GM18867 (cell line): ENCODE measurements around the gene KLHL1.

Experiments used
- ATAC-seq: cut with Tn5 transposase; IDR thresholded peaks from one replicate; pipeline ENCODE4 v1.9.1; 2021; ENCODE audit warnings: mild to moderate bottlenecking, moderate library complexity; ENCODE audit not compliant: unreplicated experiment

The KLHL1 gene

DNA sequence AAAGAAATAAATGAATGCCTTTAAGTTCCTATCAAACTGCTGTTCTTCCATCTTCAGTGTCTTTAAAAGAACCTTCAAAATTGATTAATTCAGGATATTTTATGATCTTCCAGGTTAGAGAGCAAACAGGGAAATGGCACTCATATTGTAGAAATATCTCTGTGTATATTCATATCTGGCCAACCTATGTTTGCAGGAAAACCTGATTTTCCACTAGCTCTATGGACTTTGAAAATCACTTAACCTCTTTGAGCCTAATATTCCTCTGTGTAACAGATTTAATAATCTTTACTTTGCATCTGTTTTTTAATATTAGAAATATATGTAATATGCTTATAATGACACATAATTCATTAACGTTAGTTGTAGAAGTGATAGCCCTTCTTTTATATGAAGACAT, 228.3 kb downstream of the KLHL1 start:
- ATAC-seq: no peak

- no peak for ATAC-seq
Observed at GRCh38 chr13:69872321-69873047, 235.8 kb downstream of the KLHL1 start.

DNA sequence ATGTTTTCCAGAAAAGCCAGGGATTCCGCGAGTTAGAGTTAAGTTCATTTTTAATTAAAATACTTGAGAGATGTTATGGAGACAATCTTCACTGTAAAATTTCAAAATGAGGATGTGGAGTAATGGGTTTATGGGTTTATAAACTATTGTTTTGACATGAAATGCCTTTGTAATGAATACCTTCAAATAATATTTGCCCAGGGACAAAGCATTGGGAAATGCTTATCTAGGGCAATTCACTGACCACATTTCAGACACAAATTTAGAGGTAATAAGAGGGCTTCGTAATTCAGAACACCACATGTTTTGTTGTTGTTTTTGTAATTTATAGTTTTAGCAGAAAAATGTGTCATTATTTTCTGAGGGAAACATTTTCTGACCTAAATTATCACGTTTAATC, 241.7 kb downstream of the KLHL1 start:
- ATAC-seq: no peak

DNA sequence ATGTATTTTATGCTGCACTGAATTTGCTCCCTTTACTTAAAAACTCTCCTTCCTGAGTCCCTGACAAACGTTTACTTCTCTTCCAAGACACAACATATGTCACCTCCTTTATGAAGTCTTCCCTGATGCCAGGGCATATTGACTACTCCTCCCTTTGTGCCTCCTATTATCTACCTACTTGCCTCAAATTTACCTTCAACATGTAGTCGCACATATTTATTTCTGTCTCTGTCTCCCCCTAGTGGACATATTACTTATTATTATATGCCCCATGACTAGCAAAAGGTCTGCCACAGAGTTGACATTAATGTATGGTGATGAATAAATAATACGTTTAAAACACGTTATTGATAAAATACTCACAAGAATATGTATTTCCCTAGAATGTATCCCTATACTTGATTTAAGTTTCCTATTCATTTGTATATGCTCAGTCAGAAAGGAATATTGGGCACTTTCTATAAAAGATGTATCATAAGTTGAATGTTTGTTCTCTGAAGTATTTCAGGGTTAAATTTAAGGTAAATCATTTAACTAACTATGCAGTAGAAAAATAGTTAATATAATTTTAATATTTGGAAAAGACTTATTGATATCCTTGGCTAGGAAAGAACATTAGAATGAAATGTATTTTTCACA, 250.9 kb downstream of the KLHL1 start:
- ATAC-seq: peak; percentile 91

DNA sequence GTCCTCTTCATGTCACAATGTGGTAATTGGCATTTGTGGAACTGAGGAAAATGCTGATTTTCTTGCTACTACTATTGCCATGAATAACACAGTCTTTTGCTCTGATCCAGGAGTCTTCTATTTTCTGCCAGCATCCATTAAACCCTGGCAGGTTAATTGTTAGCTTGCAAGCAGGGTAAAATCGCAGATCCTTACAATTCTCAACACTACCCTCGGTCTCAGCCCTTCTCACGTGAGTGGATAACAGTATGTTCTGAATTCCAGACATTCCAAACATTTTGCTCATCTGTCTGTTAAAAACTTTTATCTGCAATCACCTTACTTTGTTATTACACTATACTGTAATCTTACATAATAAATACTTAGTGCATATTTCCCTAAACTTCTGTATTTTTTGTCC, 251.9 kb downstream of the KLHL1 start:
- no peak for ATAC-seq

DNA sequence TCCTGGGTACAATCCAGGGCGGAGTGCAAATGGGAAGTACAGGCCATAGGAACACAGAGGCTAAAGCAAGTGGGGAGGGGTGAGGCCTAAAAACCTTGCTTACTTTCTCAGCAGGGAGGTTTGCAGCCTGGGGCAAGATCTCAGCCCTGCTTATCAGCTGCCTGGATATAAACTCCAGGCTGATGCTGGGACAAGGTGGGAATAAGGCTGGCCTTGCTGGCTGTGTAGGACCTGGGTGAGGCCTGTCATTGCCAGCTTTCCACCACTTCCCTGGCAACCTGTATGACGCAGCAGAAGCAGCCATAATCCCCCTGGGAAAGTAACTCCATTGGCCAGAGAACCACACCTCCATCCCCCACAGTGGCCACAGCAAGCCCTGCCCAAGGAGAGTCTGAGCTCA, 279.7 kb downstream of the KLHL1 start:
- no peak for ATAC-seq

GRCh38 chr13:69820180-69820579, 288.1 kb downstream of the KLHL1 start:
- no peak for ATAC-seq

- ATAC-seq: no peak
Observed at GRCh38 chr13:69817333-69817869, 290.9 kb downstream of the KLHL1 start.

DNA sequence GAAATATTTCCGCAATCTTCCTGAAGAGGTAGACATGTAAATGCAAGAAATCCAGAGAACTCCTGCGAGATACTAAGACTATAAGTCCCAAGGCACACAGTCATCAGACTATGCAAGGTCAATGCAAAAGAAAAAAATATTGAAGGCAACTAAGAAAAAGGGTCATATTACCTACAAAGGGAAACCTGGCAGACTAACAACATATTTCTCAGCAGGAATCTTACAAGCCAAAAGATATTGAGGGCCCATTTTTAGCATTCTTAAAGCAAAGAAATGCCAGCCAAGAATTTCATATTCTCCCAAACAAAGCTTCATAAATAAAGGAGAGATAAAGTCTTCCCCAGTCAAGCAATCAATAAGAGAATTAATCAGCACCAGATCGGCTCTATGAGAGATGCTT, 299.1 kb downstream of the KLHL1 start:
- ATAC-seq: no peak

DNA sequence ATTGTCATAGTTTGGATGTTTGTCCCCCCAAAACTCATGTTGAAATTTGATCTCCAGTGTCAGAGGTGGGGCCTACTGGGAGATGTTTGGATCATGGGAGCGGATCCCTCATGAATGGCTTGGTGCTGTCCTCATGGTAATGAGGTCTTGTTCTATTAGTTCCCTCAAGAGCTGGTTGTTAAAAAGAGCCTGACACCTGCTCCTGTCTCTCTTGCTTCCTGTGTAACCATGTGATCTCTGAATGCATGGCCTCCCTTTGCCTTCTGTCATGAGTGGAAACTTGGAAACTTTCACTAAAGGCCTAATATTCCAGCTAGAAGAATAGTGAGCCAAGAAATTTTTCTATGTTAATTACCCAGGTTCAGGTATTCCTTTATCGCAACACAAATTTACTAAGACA, 312.0 kb downstream of the KLHL1 start:
- no peak for ATAC-seq

GRCh38 chr13:69793783-69794453, 314.3 kb downstream of the KLHL1 start:
- no peak for ATAC-seq

DNA sequence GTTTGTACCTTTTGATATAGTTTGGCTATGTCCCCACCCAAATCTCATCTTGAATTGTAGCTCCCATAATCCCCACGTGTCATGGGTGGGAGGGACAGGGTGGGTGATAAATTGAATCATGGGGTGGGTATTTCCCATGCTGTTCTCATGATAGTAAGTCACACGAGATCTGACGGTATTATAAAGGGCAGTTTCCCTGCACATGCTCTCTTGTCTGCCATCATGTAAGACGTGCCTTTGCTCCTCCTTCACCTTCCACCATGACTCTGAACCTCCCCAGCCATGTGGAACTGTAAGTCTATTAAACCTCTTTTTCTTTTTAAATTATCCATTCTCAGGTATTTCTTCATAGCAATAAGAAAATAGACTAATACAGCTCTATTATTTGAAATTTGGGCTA, 331.3 kb downstream of the KLHL1 start:
- no peak for ATAC-seq

GRCh38 chr13:69769608-69770007, 338.6 kb downstream of the KLHL1 start:
- no peak for ATAC-seq

DNA sequence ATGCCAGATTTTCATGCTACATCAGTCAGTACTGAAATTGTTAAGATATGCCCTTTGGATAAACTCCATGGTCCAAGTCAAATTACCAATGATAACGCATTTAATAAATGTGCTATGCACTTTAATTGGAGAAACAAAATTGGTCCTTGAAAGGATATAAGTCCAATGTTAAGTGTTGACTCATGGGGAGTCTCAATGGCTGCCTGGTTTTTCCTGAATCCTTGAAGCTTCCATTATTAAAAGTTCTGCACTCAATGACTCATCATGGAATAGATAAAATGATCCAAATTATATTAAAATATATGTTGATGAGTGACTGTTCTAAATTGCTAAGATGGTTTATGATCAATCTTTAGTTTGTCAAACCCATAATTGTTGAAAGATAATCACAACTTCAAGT, 346.7 kb downstream of the KLHL1 start:
- no peak for ATAC-seq

DNA sequence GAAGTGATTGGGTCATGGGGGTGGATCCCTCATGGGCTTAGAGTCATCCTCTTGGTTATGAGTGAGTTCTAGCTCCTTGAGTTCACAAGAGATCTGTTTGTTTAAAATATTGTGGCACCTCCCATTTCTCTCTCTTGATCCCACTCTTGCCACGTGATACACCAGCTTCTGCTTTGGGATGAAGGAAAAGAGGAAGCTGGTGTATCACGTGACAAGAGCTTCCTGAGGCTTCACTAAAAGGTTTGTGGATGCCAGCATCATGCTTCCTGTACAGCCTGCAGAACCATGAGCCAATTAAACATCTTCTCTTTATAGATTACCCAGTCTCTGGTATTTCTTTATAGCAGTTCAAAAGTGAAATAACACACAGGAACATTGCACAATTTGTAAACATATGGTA, 353.2 kb downstream of the KLHL1 start:
- ATAC-seq: no peak

- ATAC-seq: no peak
Observed at GRCh38 chr13:69751259-69751658, 357.0 kb downstream of the KLHL1 start.

GRCh38 chr13:69737129-69737935, 370.9 kb downstream of the KLHL1 start:
- ATAC-seq: no peak

DNA sequence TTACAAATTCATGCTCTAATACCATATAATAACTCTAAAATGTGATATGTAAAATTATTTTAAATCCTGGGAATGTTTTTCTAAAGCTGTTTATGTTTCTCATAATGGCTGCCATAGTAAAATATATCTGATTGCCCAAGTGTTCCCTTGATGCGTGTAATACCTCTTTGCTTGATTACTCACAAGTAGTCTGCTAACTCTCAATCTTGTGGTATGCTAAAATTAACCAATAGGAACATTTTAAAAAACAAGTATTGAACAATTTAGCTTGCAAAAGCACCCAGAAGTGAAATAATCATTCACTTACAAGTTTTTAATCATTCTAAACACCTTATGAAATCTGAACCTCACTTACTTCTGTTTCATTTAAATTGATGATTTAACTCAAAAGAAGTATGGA, 386.6 kb downstream of the KLHL1 start:
- no peak for ATAC-seq

DNA sequence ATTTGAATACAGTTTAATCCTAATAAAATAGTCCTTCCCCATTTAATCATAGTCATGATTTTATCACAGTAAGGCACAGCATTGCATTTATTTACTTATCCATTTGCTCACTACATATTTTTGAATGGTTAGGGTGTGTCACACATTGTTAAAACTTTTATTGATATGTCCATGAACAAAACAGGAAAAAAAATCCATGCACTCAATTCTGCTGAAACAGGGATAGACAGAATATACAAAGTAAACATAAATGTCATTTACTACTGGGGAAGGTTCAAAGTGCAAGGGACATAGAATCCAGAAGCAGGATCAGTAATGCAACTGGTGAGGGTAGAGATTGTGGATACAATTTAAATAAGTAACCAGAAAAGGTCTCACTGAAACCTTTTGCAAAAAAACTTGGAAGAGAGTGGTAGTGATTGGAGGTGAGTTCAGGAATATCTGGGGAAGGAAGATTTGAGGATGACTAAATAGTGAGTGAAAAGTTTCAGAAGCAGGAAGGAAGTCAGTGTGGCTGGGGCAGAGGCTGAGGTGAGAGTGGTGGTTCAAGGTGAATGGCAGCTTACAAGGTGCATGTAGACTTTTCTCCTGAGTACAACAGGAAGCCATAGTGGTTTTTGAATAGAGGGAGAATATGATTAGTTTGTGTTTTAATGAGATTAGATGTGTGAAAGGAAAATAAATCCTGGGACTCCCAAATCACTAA, 387.8 kb downstream of the KLHL1 start:
- ATAC-seq: no peak

- no peak for ATAC-seq
Observed at GRCh38 chr13:69706807-69707206, 401.4 kb downstream of the KLHL1 start.

- ATAC-seq: no peak
Observed at GRCh38 chr13:69704311-69704710, 403.9 kb downstream of the KLHL1 start.
